IPS-18a (cell line): Measurements from ENCODE around the gene P2RY1.

ENCODE experiments used
- H3K27ac ChIP-seq: one replicate; pipeline ENCODE4 v1.5.1; 2013; ENCODE audit warnings: low read length
- H3K27me3 ChIP-seq: one replicate; pipeline ENCODE4 v1.6.1; 2013; ENCODE audit warnings: mild to moderate bottlenecking, low read length; ENCODE audit not compliant: control insufficient read depth, insufficient read depth
- H3K36me3 ChIP-seq: one replicate; pipeline ENCODE4 v1.6.1; 2013; ENCODE audit warnings: low read depth, low read length; ENCODE audit not compliant: control insufficient read depth
- H3K4me1 ChIP-seq: one replicate; pipeline ENCODE4 v1.6.1; 2013; ENCODE audit warnings: low read depth, low read length; ENCODE audit not compliant: control insufficient read depth
- H3K4me3 ChIP-seq: one replicate; pipeline ENCODE4 v1.5.1; 2013; ENCODE audit warnings: low read length
- H3K9ac ChIP-seq: one replicate; pipeline ENCODE4 v1.6.1; 2013; ENCODE audit warnings: mild to moderate bottlenecking, low read length, moderate library complexity
- H3K9me3 ChIP-seq: one replicate; pipeline ENCODE4 v1.6.1; 2013; ENCODE audit warnings: low read depth, low read length; ENCODE audit not compliant: control insufficient read depth

Gene P2RY1

GRCh38 chr3:152834776-152835600 lies at the start of gene P2RY1:
Gene P2RY1 (plus strand): TSS chr3:152835131. CDS start chr3:152835783, 652 bp downstream.
- Histone ChIP-seq H3K27me3 (peaks cover 20% of the 10 kb centered on the region), H3K4me3 (peak within 1 kb of the TSS; percentile 87), H3K9ac (peak within 1 kb of the TSS; percentile 77), H3K4me1 (peaks cover 25% of the 10 kb centered on the region), H3K9me3 (no peaks in the 10 kb centered on the region), H3K27ac (peak within 1 kb of the TSS; percentile 67), H3K36me3 (peaks cover 4% of the 10 kb centered on the region)

GRCh38 chr3:152786977-152787681 lies 47.8 kb upstream of the P2RY1 start:
- Histone ChIP-seq H3K9ac (no peak overlapping the region), H3K36me3 (no peaks in the 10 kb centered on the region), H3K4me3 (no peak overlapping the region), H3K27me3 (no peaks in the 10 kb centered on the region), H3K27ac (no peak overlapping the region), H3K4me1 (peaks cover 5% of the 10 kb centered on the region), H3K9me3 (peaks cover 12% of the 10 kb centered on the region)

- H3K27ac ChIP-seq: no peak overlapping the region
- peaks cover 5% of the 10 kb centered on the region for H3K4me1 ChIP-seq
- H3K36me3 ChIP-seq: no peaks in the 10 kb centered on the region
- no peaks in the 10 kb centered on the region for H3K27me3 ChIP-seq
- H3K9me3 ChIP-seq: peaks cover 6% of the 10 kb centered on the region
- H3K4me3 ChIP-seq: no peak overlapping the region
- no peak overlapping the region for H3K9ac ChIP-seq
Observed at GRCh38 chr3:152790651-152791387, 44.1 kb upstream of the P2RY1 start.

GRCh38 chr3:152793969-152794368 lies 41.0 kb upstream of the P2RY1 start:
- Histone ChIP-seq H3K9ac (no peak overlapping the region), H3K27me3 (no peaks in the 10 kb centered on the region), H3K4me1 (peaks cover 5% of the 10 kb centered on the region), H3K27ac (no peak overlapping the region), H3K4me3 (no peak overlapping the region), H3K9me3 (no peaks in the 10 kb centered on the region), H3K36me3 (no peaks in the 10 kb centered on the region)

GRCh38 chr3:152797751-152798432 lies 37.0 kb upstream of the P2RY1 start:
- Histone ChIP-seq H3K36me3 (no peaks in the 10 kb centered on the region), H3K4me3 (no peak overlapping the region), H3K9me3 (no peaks in the 10 kb centered on the region), H3K27me3 (no peaks in the 10 kb centered on the region), H3K27ac (no peak overlapping the region), H3K9ac (no peak overlapping the region), H3K4me1 (no peaks in the 10 kb centered on the region)

- H3K9ac ChIP-seq: no peak overlapping the region
- H3K4me1 ChIP-seq: no peaks in the 10 kb centered on the region
- no peak overlapping the region for H3K4me3 ChIP-seq
- no peaks in the 10 kb centered on the region for H3K27me3 ChIP-seq
- H3K36me3 ChIP-seq: no peaks in the 10 kb centered on the region
- no peak overlapping the region for H3K27ac ChIP-seq
- H3K9me3 ChIP-seq: no peaks in the 10 kb centered on the region
Observed at GRCh38 chr3:152811974-152812760, 22.8 kb upstream of the P2RY1 start.

- H3K27ac ChIP-seq: no peak overlapping the region
- no peak overlapping the region for H3K4me3 ChIP-seq
- no peaks in the 10 kb centered on the region for H3K27me3 ChIP-seq
- no peak overlapping the region for H3K9ac ChIP-seq
- no peaks in the 10 kb centered on the region for H3K4me1 ChIP-seq
- H3K9me3 ChIP-seq: no peaks in the 10 kb centered on the region
- H3K36me3 ChIP-seq: no peaks in the 10 kb centered on the region
Observed at GRCh38 chr3:152817400-152817799, 17.5 kb upstream of the P2RY1 start.

GRCh38 chr3:152818027-152818426 lies 16.9 kb upstream of the P2RY1 start:
- H3K36me3 ChIP-seq: no peaks in the 10 kb centered on the region
- H3K9ac ChIP-seq: no peak overlapping the region
- no peaks in the 10 kb centered on the region for H3K4me1 ChIP-seq
- H3K9me3 ChIP-seq: no peaks in the 10 kb centered on the region
- H3K4me3 ChIP-seq: no peak overlapping the region
- no peak overlapping the region for H3K27ac ChIP-seq
- no peaks in the 10 kb centered on the region for H3K27me3 ChIP-seq

- no peak overlapping the region for H3K27ac ChIP-seq
- H3K36me3 ChIP-seq: no peaks in the 10 kb centered on the region
Observed at GRCh38 chr3:152823173-152823572, 11.8 kb upstream of the P2RY1 start.

GRCh38 chr3:152823781-152824180 lies 11.2 kb upstream of the P2RY1 start:
- Histone ChIP-seq H3K27me3 (no peaks in the 10 kb centered on the region), H3K9ac (no peak overlapping the region), H3K36me3 (no peaks in the 10 kb centered on the region), H3K4me3 (no peak overlapping the region), H3K9me3 (no peaks in the 10 kb centered on the region), H3K27ac (no peak overlapping the region), H3K4me1 (no peaks in the 10 kb centered on the region)

More at GRCh38 chr3:152823173-152823572, 11.8 kb upstream of the P2RY1 start:
- no peaks in the 10 kb centered on the region for H3K4me1 ChIP-seq
- H3K27me3 ChIP-seq: no peaks in the 10 kb centered on the region
- H3K9ac ChIP-seq: no peak overlapping the region
- H3K4me3 ChIP-seq: no peak overlapping the region
- no peaks in the 10 kb centered on the region for H3K9me3 ChIP-seq
